Suprapubic skin (tissue), 4 donors: Measurements from ENCODE around the gene AKAP1. TPM values are rescaled to one million over a fixed set of nuclear protein-coding genes. Genes with fewer than 3 reads are reported as not detected.

ENCODE experiments used
- DNase-seq, 2 donors: peaks; one replicate each; pipeline ENCODE4 v3.0.0-alpha.2; 2019; ENCODE audit warnings: low spot score in 2 of 2
- H3K27ac ChIP-seq: fragments of 200-600 bp; sonication (generic); one replicate; pipeline ENCODE4 v1.5.1; 2019
- H3K27me3 ChIP-seq: fragments of 200-600 bp; sonication (generic); one replicate; pipeline ENCODE4 v1.5.1; 2019
- H3K36me3 ChIP-seq: fragments of 200-600 bp; sonication (generic); one replicate; pipeline ENCODE4 v1.5.1; 2019
- H3K4me1 ChIP-seq: fragments of 200-600 bp; sonication (generic); one replicate; pipeline ENCODE4 v1.5.1; 2019
- H3K4me3 ChIP-seq: fragments of 200-600 bp; sonication (generic); one replicate; pipeline ENCODE4 v1.5.1; 2019; ENCODE audit warnings: mild to moderate bottlenecking
- H3K9me3 ChIP-seq: fragments of 200-600 bp; sonication (generic); one replicate; pipeline ENCODE4 v1.5.1; 2019
- CTCF ChIP-seq, 2 donors: fragments of 200-600 bp in 1 of 2; fragments of 450-650 bp in 1 of 2; sonication (generic) in 1 of 2; IDR thresholded peaks; one replicate each; pipeline ENCODE4 v1.5.1; 2016 to 2019; ENCODE audit warnings: antibody characterized with exemption in 2 of 2, mild to moderate bottlenecking in 1 of 2, moderate library complexity in 1 of 2
- EP300 ChIP-seq: sonication (generic); formaldehyde crosslinking; IDR thresholded peaks from one replicate; pipeline ENCODE4 v1.6.1; 2017; ENCODE audit warnings: antibody characterized with exemption
- POLR2A ChIP-seq, 2 donors: fragments of 450-650 bp; IDR thresholded peaks; one replicate each; pipeline ENCODE4 v1.6.1; 2017; ENCODE audit warnings: antibody characterized with exemption in 2 of 2, mild to moderate bottlenecking in 2 of 2, moderate library complexity in 2 of 2
- POLR2AphosphoS5 ChIP-seq, 3 donors: sonication (generic); formaldehyde crosslinking; IDR thresholded peaks; one replicate each; pipeline ENCODE4 v1.6.1; 2017; ENCODE audit warnings: antibody characterized with exemption in 3 of 3
- WGBS: methylation state at CpG from one replicate; pipeline ENCODE4 v1.1.5; 2018; 5-methylcytosine and 5-hydroxymethylcytosine counted together
- total RNA-seq, 4 donors: library from RNA; depleted of rRNA; stranded (reverse); fragments of >200 nt; gene quantifications; one replicate each; pipeline ENCODE4 v1.1.0, GENCODE V29; 2016

AKAP1 gene
- total RNA-seq, 4 donors from 2014 or later = 50.1 to 76.2 (median 56.4) TPM

GRCh38 chr17:57071991-57072944, 12.8 kb upstream of the AKAP1 start:
- TF ChIP-seq EP300 (no peak), CTCF (IDR thresholded peaks at IDR 0.05) (no peak), POLR2AphosphoS5 (IDR thresholded peaks at IDR 0.05) (no peak), POLR2A (IDR thresholded peaks at IDR 0.05) (no peak)
- Histone ChIP-seq H3K4me3 (no peak overlapping the region), H3K36me3 (no peaks in the 10 kb centered on the region), H3K27me3 (no peaks in the 10 kb centered on the region), H3K4me1 (peaks cover 16% of the 10 kb centered on the region), H3K27ac (no peak overlapping the region), H3K9me3 (no peaks in the 10 kb centered on the region)
- no peak for DNase-seq
- WGBS = 67% methylated on average over 5 of the region's 5 CpGs

GRCh38 chr17:57073626-57074025, 11.4 kb upstream of the AKAP1 start:
- Histone ChIP-seq H3K27ac (no peak overlapping the region), H3K36me3 (no peaks in the 10 kb centered on the region), H3K4me1 (peaks cover 6% of the 10 kb centered on the region), H3K9me3 (no peaks in the 10 kb centered on the region), H3K27me3 (no peaks in the 10 kb centered on the region), H3K4me3 (no peak overlapping the region)
- DNase-seq = no peak
- TF ChIP-seq EP300 (no peak), CTCF (IDR thresholded peaks at IDR 0.05) (no peak), POLR2AphosphoS5 (IDR thresholded peaks at IDR 0.05) (no peak), POLR2A (IDR thresholded peaks at IDR 0.05) (no peak)
- 65% methylated on average over 2 of the region's 2 CpGs for WGBS

- WGBS = 85% methylated on average over 3 of the region's 3 CpGs
- no peak overlapping the region for H3K4me3 ChIP-seq
- H3K36me3 ChIP-seq = no peaks in the 10 kb centered on the region
- H3K9me3 ChIP-seq = no peaks in the 10 kb centered on the region
- H3K27me3 ChIP-seq = no peaks in the 10 kb centered on the region
- TF ChIP-seq CTCF (IDR thresholded peaks at IDR 0.05) = no peak
- no peak for TF ChIP-seq POLR2AphosphoS5 (IDR thresholded peaks at IDR 0.05)
- no peak for TF ChIP-seq POLR2A (IDR thresholded peaks at IDR 0.05)
- TF ChIP-seq EP300 = no peak
- H3K27ac ChIP-seq = no peak overlapping the region
- no peaks in the 10 kb centered on the region for H3K4me1 ChIP-seq
- DNase-seq = no peak
Observed at GRCh38 chr17:57075193-57075592, 9.9 kb upstream of the AKAP1 start.

- Histone ChIP-seq H3K4me3 (no peak overlapping the region), H3K27me3 (no peaks in the 10 kb centered on the region), H3K4me1 (no peaks in the 10 kb centered on the region), H3K36me3 (no peaks in the 10 kb centered on the region), H3K9me3 (no peaks in the 10 kb centered on the region), H3K27ac (no peak overlapping the region)
- TF ChIP-seq CTCF (IDR thresholded peaks at IDR 0.05) (no peak), POLR2AphosphoS5 (IDR thresholded peaks at IDR 0.05) (no peak), EP300 (no peak), POLR2A (IDR thresholded peaks at IDR 0.05) (no peak)
- 91% methylated on average over 3 of the region's 3 CpGs for WGBS
- no peak for DNase-seq
Observed at GRCh38 chr17:57075785-57076184, 9.3 kb upstream of the AKAP1 start.

GRCh38 chr17:57077000-57077399, 8.0 kb upstream of the AKAP1 start:
- DNase-seq = no peak
- Histone ChIP-seq H3K4me3 (no peak overlapping the region), H3K27me3 (no peaks in the 10 kb centered on the region), H3K36me3 (no peaks in the 10 kb centered on the region), H3K4me1 (no peaks in the 10 kb centered on the region), H3K27ac (no peak overlapping the region), H3K9me3 (no peaks in the 10 kb centered on the region)
- TF ChIP-seq POLR2AphosphoS5 (IDR thresholded peaks at IDR 0.05) (no peak), EP300 (no peak), POLR2A (IDR thresholded peaks at IDR 0.05) (no peak), CTCF (IDR thresholded peaks at IDR 0.05) (no peak)
- WGBS = 94% methylated on average over 2 of the region's 2 CpGs
